Measurements from ENCODE around the gene CGN. TPM values are rescaled to one million over a fixed set of nuclear protein-coding genes. Genes with fewer than 3 reads are reported as not detected.

Gene CGN
- total RNA-seq, 1 donor from 2014 or later = 2.0 TPM

DNA sequence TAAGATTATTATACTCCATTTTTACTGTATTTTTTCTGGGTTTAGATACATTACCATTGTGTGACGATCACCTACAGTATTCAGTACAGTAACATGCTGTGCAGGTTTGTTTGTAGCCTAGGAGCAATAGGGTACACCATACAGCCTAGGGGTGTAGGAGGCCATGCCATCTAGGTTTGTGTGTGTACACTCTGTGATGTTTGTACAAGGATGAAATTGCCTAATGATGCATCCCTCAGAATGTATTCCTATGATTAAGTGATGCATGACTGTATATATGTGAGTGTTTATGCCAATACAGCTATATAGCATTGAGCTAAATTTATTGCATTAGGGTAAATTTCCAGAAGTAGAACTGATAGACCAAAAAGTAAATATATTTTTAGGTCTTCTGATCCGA, 52.2 kb downstream of the CGN start:
- no peaks in the 10 kb centered on the region for H3K27me3 Mint-ChIP-seq (ENCODE audit: unreplicated experiment)
- H3K4me3 Mint-ChIP-seq (ENCODE audit: unreplicated experiment) = no peak overlapping the region
- no peak overlapping the region for H3K27ac Mint-ChIP-seq (ENCODE audit: unreplicated experiment)
- TF ChIP-seq, protein P1, sequence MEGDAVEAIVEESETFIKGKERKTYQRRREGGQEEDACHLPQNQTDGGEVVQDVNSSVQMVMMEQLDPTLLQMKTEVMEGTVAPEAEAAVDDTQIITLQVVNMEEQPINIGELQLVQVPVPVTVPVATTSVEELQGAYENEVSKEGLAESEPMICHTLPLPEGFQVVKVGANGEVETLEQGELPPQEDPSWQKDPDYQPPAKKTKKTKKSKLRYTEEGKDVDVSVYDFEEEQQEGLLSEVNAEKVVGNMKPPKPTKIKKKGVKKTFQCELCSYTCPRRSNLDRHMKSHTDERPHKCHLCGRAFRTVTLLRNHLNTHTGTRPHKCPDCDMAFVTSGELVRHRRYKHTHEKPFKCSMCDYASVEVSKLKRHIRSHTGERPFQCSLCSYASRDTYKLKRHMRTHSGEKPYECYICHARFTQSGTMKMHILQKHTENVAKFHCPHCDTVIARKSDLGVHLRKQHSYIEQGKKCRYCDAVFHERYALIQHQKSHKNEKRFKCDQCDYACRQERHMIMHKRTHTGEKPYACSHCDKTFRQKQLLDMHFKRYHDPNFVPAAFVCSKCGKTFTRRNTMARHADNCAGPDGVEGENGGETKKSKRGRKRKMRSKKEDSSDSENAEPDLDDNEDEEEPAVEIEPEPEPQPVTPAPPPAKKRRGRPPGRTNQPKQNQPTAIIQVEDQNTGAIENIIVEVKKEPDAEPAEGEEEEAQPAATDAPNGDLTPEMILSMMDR (IDR thresholded peaks at IDR 0.05; ENCODE audit: partially characterized antibody, unreplicated experiment) = no peak
- no peaks in the 10 kb centered on the region for H3K36me3 Mint-ChIP-seq (ENCODE audit: unreplicated experiment)
- no peaks in the 10 kb centered on the region for H3K9me3 Mint-ChIP-seq (ENCODE audit: unreplicated experiment)
- DNase-seq = no peak
- H3K4me1 Mint-ChIP-seq (ENCODE audit: low read depth, unreplicated experiment) = peaks cover 13% of the 10 kb centered on the region

DNA sequence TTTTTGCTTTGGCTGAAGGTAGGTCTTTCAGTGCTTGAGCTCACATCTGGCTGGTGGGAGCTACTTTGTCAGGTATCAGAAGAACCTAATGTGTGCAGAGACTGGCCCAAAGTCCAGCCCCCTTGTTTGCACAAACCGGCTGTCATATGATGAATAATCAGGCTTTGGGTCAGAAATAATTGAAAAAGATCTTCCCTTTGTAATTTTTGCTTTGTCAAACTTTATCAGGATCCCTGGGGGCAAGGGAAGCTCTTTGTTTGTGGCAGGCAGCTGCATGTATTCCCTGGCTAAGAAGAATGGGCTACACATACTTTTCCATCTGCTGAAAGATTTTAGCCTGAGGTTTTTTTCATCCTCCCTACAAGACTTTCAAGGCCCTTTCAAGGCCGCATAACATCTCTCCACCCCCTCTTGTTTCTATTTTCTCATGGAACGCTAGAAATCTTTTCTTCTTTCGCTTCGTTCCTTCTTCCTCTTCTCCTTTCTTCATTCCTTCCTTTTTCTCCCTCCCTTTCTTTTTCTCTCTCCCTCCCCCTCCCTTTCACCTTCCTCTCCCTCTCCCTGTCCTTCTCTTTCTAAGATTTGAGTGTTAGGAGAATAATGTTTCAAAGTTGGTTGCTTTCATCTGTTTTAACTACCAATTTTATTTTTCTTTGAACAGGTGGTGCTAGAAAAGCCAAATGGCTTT, 54.5 kb downstream of the CGN start:
- H3K9me3 Mint-ChIP-seq (ENCODE audit: unreplicated experiment) = no peaks in the 10 kb centered on the region
- peaks cover 13% of the 10 kb centered on the region for H3K4me1 Mint-ChIP-seq (ENCODE audit: low read depth, unreplicated experiment)
- no peak for DNase-seq
- H3K27me3 Mint-ChIP-seq (ENCODE audit: unreplicated experiment) = no peaks in the 10 kb centered on the region
- H3K4me3 Mint-ChIP-seq (ENCODE audit: unreplicated experiment) = no peak overlapping the region
- TF ChIP-seq, protein P1 (IDR thresholded peaks at IDR 0.05; ENCODE audit: partially characterized antibody, unreplicated experiment) = no peak
- H3K36me3 Mint-ChIP-seq (ENCODE audit: unreplicated experiment) = no peaks in the 10 kb centered on the region
- peak overlapping the region; percentile 34 for H3K27ac Mint-ChIP-seq (ENCODE audit: unreplicated experiment)

DNA sequence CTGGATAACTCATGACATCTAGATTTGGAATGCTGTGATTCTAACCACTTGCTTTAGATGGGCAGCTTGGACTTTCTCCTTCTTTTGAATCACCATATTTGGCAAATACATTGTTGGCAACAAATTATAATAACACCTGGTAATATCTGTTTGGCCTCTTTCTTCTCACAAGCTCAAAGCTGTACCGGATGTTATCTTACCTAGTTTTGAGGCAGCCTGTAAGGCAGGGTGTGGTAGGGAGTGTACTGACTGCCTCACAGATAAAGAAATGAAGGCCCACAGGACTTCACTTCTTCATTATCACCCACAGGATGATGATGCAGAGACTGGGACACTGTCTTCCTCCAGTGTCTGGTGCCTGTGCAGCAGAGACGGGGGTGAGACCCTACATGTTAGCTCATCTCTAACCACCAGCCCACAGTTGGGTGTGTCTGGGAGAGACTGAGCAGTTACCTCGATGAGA, 57.5 kb downstream of the CGN start:
- TF ChIP-seq, protein P1 (IDR thresholded peaks at IDR 0.05; ENCODE audit: partially characterized antibody, unreplicated experiment) = no peak
- DNase-seq = no peak
- no peak overlapping the region for H3K27ac Mint-ChIP-seq (ENCODE audit: unreplicated experiment)
- peaks cover under 1% of the 10 kb centered on the region for H3K36me3 Mint-ChIP-seq (ENCODE audit: unreplicated experiment)
- peaks cover 13% of the 10 kb centered on the region for H3K4me1 Mint-ChIP-seq (ENCODE audit: low read depth, unreplicated experiment)
- H3K27me3 Mint-ChIP-seq (ENCODE audit: unreplicated experiment) = peaks cover under 1% of the 10 kb centered on the region
- no peaks in the 10 kb centered on the region for H3K9me3 Mint-ChIP-seq (ENCODE audit: unreplicated experiment)
- no peak overlapping the region for H3K4me3 Mint-ChIP-seq (ENCODE audit: unreplicated experiment)

DNA sequence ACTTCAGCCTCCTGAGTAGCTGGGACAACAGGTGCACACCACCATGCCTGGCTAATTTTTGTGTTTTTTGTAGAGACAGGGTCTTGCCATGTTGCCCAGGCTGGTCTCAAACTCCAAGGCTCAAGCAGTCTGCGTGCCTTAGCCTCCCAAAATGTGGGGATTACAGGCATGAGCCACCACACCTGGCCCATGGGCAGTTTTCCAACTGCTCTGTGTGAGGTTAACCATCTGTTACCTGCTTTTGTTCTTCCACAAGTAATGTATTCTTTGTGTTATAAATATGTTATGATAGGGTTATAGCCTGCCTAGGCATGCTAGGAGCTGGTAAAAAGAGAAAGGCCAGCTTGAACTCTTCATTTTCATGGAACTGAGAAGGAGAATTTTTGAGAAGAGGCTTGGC, 59.6 kb downstream of the CGN start:
- TF ChIP-seq, protein P1 (IDR thresholded peaks at IDR 0.05; ENCODE audit: partially characterized antibody, unreplicated experiment) = no peak
- Mint-ChIP-seq H3K36me3 (ENCODE audit: unreplicated experiment) (peaks cover 5% of the 10 kb centered on the region), H3K4me1 (ENCODE audit: low read depth, unreplicated experiment) (peaks cover 5% of the 10 kb centered on the region), H3K9me3 (ENCODE audit: unreplicated experiment) (no peaks in the 10 kb centered on the region), H3K27me3 (ENCODE audit: unreplicated experiment) (peaks cover 2% of the 10 kb centered on the region), H3K4me3 (ENCODE audit: unreplicated experiment) (no peak overlapping the region), H3K27ac (ENCODE audit: unreplicated experiment) (no peak overlapping the region)
- no peak for DNase-seq
